Measurements from ENCODE around the gene ETFDH. TPM values are rescaled to one million over a fixed set of nuclear protein-coding genes. Genes with fewer than 3 reads are reported as not detected.

Gene ETFDH
- total and polyA plus RNA-seq, 10 of the 15 experiments (the other 5 are each of a cell fraction or from before 2014, with no cell fraction given): 10.9 to 30.4 (median 20.6) TPM

DNA sequence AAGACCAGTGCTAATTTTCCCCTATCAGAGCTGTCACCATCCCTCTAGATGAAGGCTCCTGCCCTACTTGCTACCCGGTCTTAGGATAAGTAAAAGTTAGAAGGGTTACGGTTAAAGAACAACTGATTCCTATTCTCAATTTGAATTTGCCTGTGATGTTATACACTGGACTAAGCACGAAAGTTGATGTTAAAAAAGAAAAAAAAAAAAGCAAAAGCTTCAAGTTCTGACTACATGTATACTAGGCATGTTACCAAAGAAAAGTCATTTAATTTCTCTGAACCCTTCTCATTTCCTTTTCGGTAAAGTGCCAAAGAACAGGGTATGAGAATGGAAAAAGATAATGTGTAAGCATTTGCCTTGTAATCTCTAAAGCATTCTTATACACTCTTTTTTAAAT lies 52.5 kb downstream of the ETFDH start:
- no peaks in the 10 kb centered on the region for H4K20me1 ChIP-seq (ENCODE audit: control insufficient read depth, insufficient read depth)
- no peak overlapping the region for H3K9ac ChIP-seq (ENCODE audit: control insufficient read depth, insufficient read depth, low read length)
- no peak for FAIRE-seq
- no peak for ATAC-seq
- TF ChIP-seq NFYA (IDR thresholded peaks at IDR 0.05; ENCODE audit: borderline replicate concordance, low read depth, low read length) (no peak), RFX5 (IDR thresholded peaks at IDR 0.05; ENCODE audit: low read depth, low read length) (no peak), RBBP5 (conservative IDR thresholded peaks at IDR 0.05) (no peak), DPF2 (IDR thresholded peaks at IDR 0.05) (no peak), NFIC (IDR thresholded peaks at IDR 0.05; ENCODE audit: low read depth, low read length) (no peak), MXI1 (IDR thresholded peaks at IDR 0.05; ENCODE audit: low read depth, low read length) (no peak), HDAC6 (IDR thresholded peaks at IDR 0.05; ENCODE audit: unreplicated experiment) (no peak), CHD2 (IDR thresholded peaks at IDR 0.05; ENCODE audit: borderline replicate concordance, low read depth, low read length) (no peak), KAT2A (conservative IDR thresholded peaks at IDR 0.05; ENCODE audit: control insufficient read depth, low read depth, low read length) (no peak), JUNB (IDR thresholded peaks at IDR 0.05) (no peak), SUPT20H (IDR thresholded peaks at IDR 0.05; ENCODE audit: borderline replicate concordance, control insufficient read depth, low read depth, low read length) (no peak), POLR2AphosphoS5 (IDR thresholded peaks at IDR 0.05; ENCODE audit: low read length) (no peak), SREBF2 (IDR thresholded peaks at IDR 0.05; ENCODE audit: low read length) (no peak), YY1 (IDR thresholded peaks at IDR 0.05; ENCODE audit: low read depth, low read length) (no peak), CEBPB (IDR thresholded peaks at IDR 0.05; ENCODE audit: borderline replicate concordance in 1 of 2, low read depth in 2 of 2, low read length in 2 of 2) (no peak)
- TF ChIP-seq, protein P1, sequence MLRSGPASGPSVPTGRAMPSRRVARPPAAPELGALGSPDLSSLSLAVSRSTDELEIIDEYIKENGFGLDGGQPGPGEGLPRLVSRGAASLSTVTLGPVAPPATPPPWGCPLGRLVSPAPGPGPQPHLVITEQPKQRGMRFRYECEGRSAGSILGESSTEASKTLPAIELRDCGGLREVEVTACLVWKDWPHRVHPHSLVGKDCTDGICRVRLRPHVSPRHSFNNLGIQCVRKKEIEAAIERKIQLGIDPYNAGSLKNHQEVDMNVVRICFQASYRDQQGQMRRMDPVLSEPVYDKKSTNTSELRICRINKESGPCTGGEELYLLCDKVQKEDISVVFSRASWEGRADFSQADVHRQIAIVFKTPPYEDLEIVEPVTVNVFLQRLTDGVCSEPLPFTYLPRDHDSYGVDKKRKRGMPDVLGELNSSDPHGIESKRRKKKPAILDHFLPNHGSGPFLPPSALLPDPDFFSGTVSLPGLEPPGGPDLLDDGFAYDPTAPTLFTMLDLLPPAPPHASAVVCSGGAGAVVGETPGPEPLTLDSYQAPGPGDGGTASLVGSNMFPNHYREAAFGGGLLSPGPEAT (IDR thresholded peaks at IDR 0.05; ENCODE audit: low read depth): no peak
- TF ChIP-seq, protein P2, sequence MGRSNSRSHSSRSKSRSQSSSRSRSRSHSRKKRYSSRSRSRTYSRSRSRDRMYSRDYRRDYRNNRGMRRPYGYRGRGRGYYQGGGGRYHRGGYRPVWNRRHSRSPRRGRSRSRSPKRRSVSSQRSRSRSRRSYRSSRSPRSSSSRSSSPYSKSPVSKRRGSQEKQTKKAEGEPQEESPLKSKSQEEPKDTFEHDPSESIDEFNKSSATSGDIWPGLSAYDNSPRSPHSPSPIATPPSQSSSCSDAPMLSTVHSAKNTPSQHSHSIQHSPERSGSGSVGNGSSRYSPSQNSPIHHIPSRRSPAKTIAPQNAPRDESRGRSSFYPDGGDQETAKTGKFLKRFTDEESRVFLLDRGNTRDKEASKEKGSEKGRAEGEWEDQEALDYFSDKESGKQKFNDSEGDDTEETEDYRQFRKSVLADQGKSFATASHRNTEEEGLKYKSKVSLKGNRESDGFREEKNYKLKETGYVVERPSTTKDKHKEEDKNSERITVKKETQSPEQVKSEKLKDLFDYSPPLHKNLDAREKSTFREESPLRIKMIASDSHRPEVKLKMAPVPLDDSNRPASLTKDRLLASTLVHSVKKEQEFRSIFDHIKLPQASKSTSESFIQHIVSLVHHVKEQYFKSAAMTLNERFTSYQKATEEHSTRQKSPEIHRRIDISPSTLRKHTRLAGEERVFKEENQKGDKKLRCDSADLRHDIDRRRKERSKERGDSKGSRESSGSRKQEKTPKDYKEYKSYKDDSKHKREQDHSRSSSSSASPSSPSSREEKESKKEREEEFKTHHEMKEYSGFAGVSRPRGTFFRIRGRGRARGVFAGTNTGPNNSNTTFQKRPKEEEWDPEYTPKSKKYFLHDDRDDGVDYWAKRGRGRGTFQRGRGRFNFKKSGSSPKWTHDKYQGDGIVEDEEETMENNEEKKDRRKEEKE (IDR thresholded peaks at IDR 0.05): no peak
- TF ChIP-seq, protein P3, sequence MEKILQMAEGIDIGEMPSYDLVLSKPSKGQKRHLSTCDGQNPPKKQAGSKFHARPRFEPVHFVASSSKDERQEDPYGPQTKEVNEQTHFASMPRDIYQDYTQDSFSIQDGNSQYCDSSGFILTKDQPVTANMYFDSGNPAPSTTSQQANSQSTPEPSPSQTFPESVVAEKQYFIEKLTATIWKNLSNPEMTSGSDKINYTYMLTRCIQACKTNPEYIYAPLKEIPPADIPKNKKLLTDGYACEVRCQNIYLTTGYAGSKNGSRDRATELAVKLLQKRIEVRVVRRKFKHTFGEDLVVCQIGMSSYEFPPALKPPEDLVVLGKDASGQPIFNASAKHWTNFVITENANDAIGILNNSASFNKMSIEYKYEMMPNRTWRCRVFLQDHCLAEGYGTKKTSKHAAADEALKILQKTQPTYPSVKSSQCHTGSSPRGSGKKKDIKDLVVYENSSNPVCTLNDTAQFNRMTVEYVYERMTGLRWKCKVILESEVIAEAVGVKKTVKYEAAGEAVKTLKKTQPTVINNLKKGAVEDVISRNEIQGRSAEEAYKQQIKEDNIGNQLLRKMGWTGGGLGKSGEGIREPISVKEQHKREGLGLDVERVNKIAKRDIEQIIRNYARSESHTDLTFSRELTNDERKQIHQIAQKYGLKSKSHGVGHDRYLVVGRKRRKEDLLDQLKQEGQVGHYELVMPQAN (conservative IDR thresholded peaks at IDR 0.05): no peak
- no peak overlapping the region for H3K27ac ChIP-seq (ENCODE audit: control insufficient read depth, insufficient read depth)
- in situ Hi-C loops (cut with MboI) (loop anchor here (5.0 kb wide), 2 partner anchors 478 to 723 kb away; no protein-coding TSS in a partner anchor), intact Hi-C loops (cut with micrococcal nuclease; ENCODE audit: unreplicated experiment) (loop anchor here (5.0 kb wide), 1 partner anchor 453 kb away; no protein-coding TSS in a partner anchor)
- H3K36me3 ChIP-seq (ENCODE audit: control insufficient read depth in 2 of 2, insufficient read depth in 2 of 2, low read length in 1 of 2): peaks cover 0 to 5% of the 10 kb centered on the region in 2 experiments; a peak in 1 of 4 replicates
- ChIA-PET SMC1A (ENCODE audit: uncharacterized antibody, unreplicated experiment) (interaction anchor here (0.7 to 2.3 kb wide), 4 partner anchors 14 to 432 kb away, joined by 3 to 6 read pairs (median 3); no protein-coding TSS in a partner anchor), POLR2A (interaction anchor here (0.6 to 1.5 kb wide), 3 partner anchors 43 to 150 kb away, joined by 3 read pairs; no protein-coding TSS in a partner anchor), CTCF (interaction anchor here (0.9 to 6.1 kb wide), 6 partner anchors 87 to 570 kb away, joined by 3 to 61 read pairs (median 3); no protein-coding TSS in a partner anchor), RAD21 (ENCODE audit: unreplicated experiment) (interaction anchor here (0.6 to 0.7 kb wide), 2 partner anchors 127 to 292 kb away, joined by 3 read pairs; no protein-coding TSS in a partner anchor)
- no peak overlapping the region for H3K4me3 ChIP-seq
- H3K79me2 ChIP-seq (ENCODE audit: control insufficient read depth, insufficient read depth, low read length): peaks cover 32% of the 10 kb centered on the region
- no TSS peak for BruUV-seq (replicated peaks)
- no peak overlapping the region for H3K4me2 ChIP-seq (ENCODE audit: control insufficient read depth, insufficient read depth)
- peak overlapping the region; percentile 5; the same call in 1 of the 2 replicates for H2AFZ ChIP-seq (ENCODE audit: control insufficient read depth, low read depth, low read length)
- H3K27me3 ChIP-seq (replicated peaks in 1 of 2; ENCODE audit: control insufficient read depth in 2 of 2, insufficient read depth in 2 of 2, low read length in 1 of 2): peaks cover 0 to 2% of the 10 kb centered on the region in 2 experiments; a peak in 1 of 4 replicates
- H3K4me1 ChIP-seq (ENCODE audit: control insufficient read depth, insufficient read depth, low read length): no peaks in the 10 kb centered on the region
- WGBS (ENCODE audit: insufficient coverage, insufficient replicate concordance, low lambda C conversion rate, missing lambda C conversion rate): 44% methylated on average over 4 of the region's 4 CpGs
- no peak for DNase-seq (ENCODE audit: low read depth, low spot score)
- no peaks in the 10 kb centered on the region for H3K9me3 ChIP-seq (replicated peaks; ENCODE audit: control insufficient read depth, insufficient read depth, low read length)

Data from GM12878 (cell line).